BJ (cell line): ENCODE measurements around the gene PLSCR4. TPM values are rescaled to one million over a fixed set of nuclear protein-coding genes. Genes with fewer than 3 reads are reported as not detected.

Experiments used
- CTCF ChIA-PET: fragments of 350-600 bp; formaldehyde crosslinking; extraction: SDS; loops from one replicate; lab custom pipeline; 2021; ENCODE audit warnings: antibody characterized with exemption, inconsistent platforms; lab: Yijun Ruan, JAX
- POLR2A ChIA-PET: fragments of 300-600 bp; sonication (Branson Sonifier 250); formaldehyde crosslinking; extraction: SDS; loops from one replicate; lab custom pipeline; 2021; ENCODE audit warnings: antibody characterized with exemption; lab: Charles Lee
- DNase-seq: peaks from one replicate; pipeline ENCODE4 v3.0.0-alpha.2; 2011; ENCODE audit warnings: low read depth
- H3K27me3 ChIP-seq: 2 replicates; pipeline ENCODE4 v1.6.0; 2011; ENCODE audit warnings: low read length; ENCODE audit not compliant: control insufficient read depth, insufficient read depth
- H3K36me3 ChIP-seq: 2 replicates; pipeline ENCODE4 v1.5.1; 2011; ENCODE audit warnings: low read length; ENCODE audit not compliant: control insufficient read depth, insufficient read depth
- H3K4me3 ChIP-seq: 2 replicates; pipeline ENCODE4 v1.5.1; 2011; ENCODE audit warnings: low read depth, mild to moderate bottlenecking, control low read depth, low read length
- polyA plus RNA-seq: library from polyadenylated mRNA; depleted of rRNA; stranded (reverse); fragments of >200 nt; gene quantifications from 2 replicates; pipeline ENCODE4 v1.2.3, GENCODE V29; 2011
- TF ChIP-seq, protein P1 (sequence below): IDR thresholded peaks from 2 replicates; pipeline ENCODE4 v1.5.1; 2011; ENCODE audit warnings: low read depth, mild to moderate bottlenecking, control low read depth, inconsistent platforms, low read length, moderate library complexity; ENCODE audit not compliant: insufficient read depth

The PLSCR4 gene
- polyA plus RNA-seq, 1 experiment, result 28.4 TPM

DNA sequence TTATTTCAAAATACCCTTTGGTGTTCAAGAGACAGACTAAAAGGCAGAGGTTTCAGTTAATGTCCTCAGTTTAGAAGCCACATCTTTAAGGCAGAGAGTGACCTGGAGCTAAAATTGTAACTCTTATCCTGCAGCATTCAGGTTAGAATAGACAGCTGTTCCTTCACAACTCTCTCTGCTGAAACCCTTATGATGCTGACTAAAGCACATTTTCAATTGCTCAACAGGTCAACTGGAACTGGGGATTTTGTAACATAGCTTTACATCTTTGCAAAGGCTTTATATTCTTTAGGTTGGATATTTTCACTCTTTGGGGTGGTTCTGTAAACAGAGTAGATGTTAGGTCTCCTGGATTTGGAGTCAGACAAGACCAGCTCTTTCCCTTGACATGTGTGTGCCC is 20.3 kb upstream of the PLSCR4 start:
- POLR2A ChIA-PET, result no interaction called here
- no peaks in the 10 kb centered on the region for H3K27me3 ChIP-seq
- TF ChIP-seq, protein P1, sequence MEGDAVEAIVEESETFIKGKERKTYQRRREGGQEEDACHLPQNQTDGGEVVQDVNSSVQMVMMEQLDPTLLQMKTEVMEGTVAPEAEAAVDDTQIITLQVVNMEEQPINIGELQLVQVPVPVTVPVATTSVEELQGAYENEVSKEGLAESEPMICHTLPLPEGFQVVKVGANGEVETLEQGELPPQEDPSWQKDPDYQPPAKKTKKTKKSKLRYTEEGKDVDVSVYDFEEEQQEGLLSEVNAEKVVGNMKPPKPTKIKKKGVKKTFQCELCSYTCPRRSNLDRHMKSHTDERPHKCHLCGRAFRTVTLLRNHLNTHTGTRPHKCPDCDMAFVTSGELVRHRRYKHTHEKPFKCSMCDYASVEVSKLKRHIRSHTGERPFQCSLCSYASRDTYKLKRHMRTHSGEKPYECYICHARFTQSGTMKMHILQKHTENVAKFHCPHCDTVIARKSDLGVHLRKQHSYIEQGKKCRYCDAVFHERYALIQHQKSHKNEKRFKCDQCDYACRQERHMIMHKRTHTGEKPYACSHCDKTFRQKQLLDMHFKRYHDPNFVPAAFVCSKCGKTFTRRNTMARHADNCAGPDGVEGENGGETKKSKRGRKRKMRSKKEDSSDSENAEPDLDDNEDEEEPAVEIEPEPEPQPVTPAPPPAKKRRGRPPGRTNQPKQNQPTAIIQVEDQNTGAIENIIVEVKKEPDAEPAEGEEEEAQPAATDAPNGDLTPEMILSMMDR, result no peak
- H3K4me3 ChIP-seq, result no peak overlapping the region
- CTCF ChIA-PET, result interaction anchor here (1.7 kb wide), 1 partner anchor 56 kb away, joined by 5 read pairs; no protein-coding TSS in a partner anchor
- H3K36me3 ChIP-seq, result no peaks in the 10 kb centered on the region
- DNase-seq, result no peak

- no peaks in the 10 kb centered on the region for H3K27me3 ChIP-seq
- no peak for DNase-seq
- TF ChIP-seq, protein P1, result no peak
- H3K4me3 ChIP-seq, result no peak overlapping the region
- POLR2A ChIA-PET, result no interaction called here
- CTCF ChIA-PET, result no interaction called here
- H3K36me3 ChIP-seq, result no peaks in the 10 kb centered on the region
Measured at GRCh38 chr3:146269271-146269670, 18.4 kb upstream of the PLSCR4 start.

DNA sequence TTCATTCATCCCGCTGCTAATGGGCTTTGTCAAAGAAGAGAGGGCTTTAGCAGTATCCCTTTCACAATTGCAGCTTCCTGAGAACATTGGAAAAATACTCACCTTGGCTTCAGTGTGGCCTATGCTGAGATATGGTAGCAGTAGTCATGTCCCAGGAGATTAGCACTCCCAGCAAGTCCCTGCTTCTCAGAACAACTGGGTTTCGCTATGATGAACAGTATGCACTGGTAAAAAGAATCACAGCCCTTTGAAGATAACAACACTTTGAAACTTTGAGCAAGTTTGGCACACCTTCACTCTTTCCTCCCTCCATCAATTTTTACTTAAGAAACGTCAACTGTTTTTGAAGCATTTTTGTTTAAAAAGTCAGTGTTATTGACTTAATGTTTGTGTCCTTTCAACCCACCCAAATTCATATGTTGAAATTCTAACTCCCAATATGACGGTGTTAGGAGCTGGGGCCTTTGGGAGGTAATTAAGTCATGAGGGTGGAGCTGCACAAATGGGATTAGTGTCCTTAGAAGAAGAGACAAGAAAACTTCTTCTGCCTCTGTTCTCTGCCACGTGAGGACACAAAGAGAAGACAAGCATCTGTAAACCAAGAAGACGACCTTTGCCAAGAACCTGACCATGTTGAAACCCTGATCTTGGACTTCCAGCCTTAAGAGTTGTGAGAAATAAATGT is 17.8 kb upstream of the PLSCR4 start:
- ChIA-PET POLR2A (no interaction called here), CTCF (no interaction called here)

DNA sequence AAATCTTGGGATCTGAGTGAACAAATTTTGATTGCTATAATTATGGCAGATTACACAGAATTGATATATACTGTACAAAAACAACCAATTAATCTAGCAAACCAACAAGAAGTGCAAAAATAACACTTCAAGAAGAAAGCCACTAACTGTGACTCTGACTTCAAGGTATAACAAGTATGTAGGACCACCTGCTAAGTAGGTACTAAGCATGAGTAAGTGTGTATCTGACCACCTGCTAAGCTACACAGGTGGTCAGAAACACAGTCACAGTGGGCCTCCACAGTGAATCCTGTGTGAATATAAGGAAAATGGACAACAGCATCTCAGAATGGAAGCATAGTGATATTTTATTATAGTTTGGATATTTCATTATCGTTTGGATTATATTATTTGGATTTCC is 14.8 kb upstream of the PLSCR4 start:
- Histone ChIP-seq H3K36me3 (no peaks in the 10 kb centered on the region), H3K27me3 (no peaks in the 10 kb centered on the region), H3K4me3 (no peak overlapping the region)
- ChIA-PET CTCF (no interaction called here), POLR2A (no interaction called here)
- TF ChIP-seq, protein P1, result no peak
- DNase-seq, result no peak

More for the DNA sequence above, 17.8 kb upstream of the PLSCR4 start:
- H3K27me3 ChIP-seq, result no peaks in the 10 kb centered on the region
- TF ChIP-seq, protein P1, result no peak
- no peaks in the 10 kb centered on the region for H3K36me3 ChIP-seq
- H3K4me3 ChIP-seq, result no peak overlapping the region
- DNase-seq, result no peak

DNA sequence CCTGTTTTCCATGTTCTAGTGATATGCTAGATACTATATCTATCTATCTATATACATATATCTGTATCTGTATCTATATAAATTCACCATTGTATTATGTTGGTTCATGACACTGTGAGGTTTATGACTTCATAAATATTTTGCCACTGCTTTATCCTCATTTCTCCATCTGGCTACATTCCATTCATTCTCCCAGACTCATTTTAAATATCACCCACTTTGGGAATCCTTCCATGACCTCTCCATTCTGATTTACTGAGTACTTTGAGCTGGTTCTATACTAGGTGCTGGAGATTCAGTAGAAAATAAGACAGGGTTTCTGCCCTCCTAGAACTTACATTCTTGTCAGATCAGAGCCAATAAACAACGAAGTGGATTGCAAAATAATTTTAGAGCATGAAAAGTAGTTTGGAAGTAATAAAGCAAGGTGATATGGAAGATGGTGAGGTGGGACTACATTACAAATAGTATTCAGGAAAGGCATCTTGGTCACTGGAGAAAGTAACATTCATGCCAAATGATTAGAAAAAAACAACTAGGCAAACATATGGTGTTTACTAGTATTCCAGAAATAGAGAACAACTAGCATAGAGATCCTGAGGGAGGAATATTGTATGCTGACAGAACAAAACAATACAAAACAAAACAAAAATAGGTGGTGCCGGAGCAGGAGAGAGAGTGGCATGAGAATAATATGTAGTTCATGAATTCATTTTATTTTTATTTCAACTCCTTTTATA is 11.6 kb upstream of the PLSCR4 start:
- CTCF ChIA-PET, result no interaction called here
- no peak overlapping the region for H3K4me3 ChIP-seq
- H3K27me3 ChIP-seq, result no peaks in the 10 kb centered on the region
- H3K36me3 ChIP-seq, result no peaks in the 10 kb centered on the region
- POLR2A ChIA-PET, result no interaction called here
- no peak for DNase-seq
- TF ChIP-seq, protein P1, result no peak
